GM12875 (cell line): ENCODE measurements around the gene DACT3.
A peak's percentile ranks its signal among the peaks of the same experiment; 100 is the strongest.
"Not testable (repeated sequence)": the region's sequence is repeated elsewhere in the genome, so short reads cannot be mapped to it uniquely, and the experiment has no call there.

Experiments used
- H3K4me3 ChIP-seq: one replicate; pipeline ENCODE4 v1.5.1; 2011; ENCODE audit warnings: low read depth, low read length, control low read depth
- CTCF ChIP-seq: IDR thresholded peaks from 2 replicates; pipeline ENCODE4 v1.5.1; 2011; ENCODE audit warnings: low read depth, mild to moderate bottlenecking, control low read depth, inconsistent platforms, low read length, moderate library complexity, borderline replicate concordance; ENCODE audit not compliant: insufficient read depth

Gene DACT3

GRCh38 chr19:46633130-46633529 is 27.9 kb downstream of the DACT3 start:
- no peak overlapping the region for H3K4me3 ChIP-seq
- no peak for TF ChIP-seq CTCF

GRCh38 chr19:46631481-46631880 is 29.5 kb downstream of the DACT3 start:
- no peak overlapping the region for H3K4me3 ChIP-seq
- TF ChIP-seq CTCF, result no peak

- H3K4me3 ChIP-seq, result no peak overlapping the region
- TF ChIP-seq CTCF, result no peak
Measured at GRCh38 chr19:46630586-46631205, 30.3 kb downstream of the DACT3 start.

- no peak for TF ChIP-seq CTCF
Measured at GRCh38 chr19:46629546-46630025, 31.4 kb downstream of the DACT3 start.

GRCh38 chr19:46628970-46629369 is 32.0 kb downstream of the DACT3 start:
- not testable (repeated sequence) for H3K4me3 ChIP-seq

More at GRCh38 chr19:46629546-46630025, 31.4 kb downstream of the DACT3 start:
- no peak overlapping the region for H3K4me3 ChIP-seq

- no peak overlapping the region for H3K4me3 ChIP-seq
- no peak for TF ChIP-seq CTCF
Measured at GRCh38 chr19:46626446-46626845, 34.5 kb downstream of the DACT3 start.

- no peak overlapping the region for H3K4me3 ChIP-seq
- no peak for TF ChIP-seq CTCF
Measured at GRCh38 chr19:46625731-46626130, 35.3 kb downstream of the DACT3 start.

GRCh38 chr19:46624958-46625661 is 35.9 kb downstream of the DACT3 start, which contains the start of gene PTGIR:
TSS of gene PTGIR (minus strand) at chr19:46625089. CDS start at chr19:46624225, 864 bp downstream.
- TF ChIP-seq CTCF, result 0 out of 2 replicates have a peak, but pooled peaks have one; percentile 1
- peak within 1 kb of the TSS; percentile 55 for H3K4me3 ChIP-seq
